Measurements from ENCODE around the gene SYTL5.

Gene SYTL5

GRCh38 chrX:38028300-38028699 is 21.9 kb downstream of the SYTL5 start:
- no peak for DNase-seq (ENCODE audit: low read depth)

GRCh38 chrX:38036466-38036865 is 30.1 kb downstream of the SYTL5 start:
- DNase-seq (ENCODE audit: low read depth): no peak

GRCh38 chrX:38038501-38038900 is 32.1 kb downstream of the SYTL5 start:
- no peak for DNase-seq (ENCODE audit: low read depth)

GRCh38 chrX:38041237-38041636 is 34.9 kb downstream of the SYTL5 start:
- DNase-seq (ENCODE audit: low read depth): no peak

- no peak for DNase-seq (ENCODE audit: low read depth)
Observed at GRCh38 chrX:38044701-38045100, 38.3 kb downstream of the SYTL5 start.

- no peak for DNase-seq (ENCODE audit: low read depth)
Observed at GRCh38 chrX:38045538-38046096, 39.3 kb downstream of the SYTL5 start.

- DNase-seq (ENCODE audit: low read depth): no peak
Observed at GRCh38 chrX:38048886-38049285, 42.5 kb downstream of the SYTL5 start.

- no peak for DNase-seq (ENCODE audit: low read depth)
Observed at GRCh38 chrX:38050806-38051205, 44.5 kb downstream of the SYTL5 start.

- peak; percentile 65 for DNase-seq (ENCODE audit: low read depth)
Observed at GRCh38 chrX:38052096-38052495, 45.7 kb downstream of the SYTL5 start.

- peak; percentile 37 for DNase-seq (ENCODE audit: low read depth)
Observed at GRCh38 chrX:38055170-38055847, 49.0 kb downstream of the SYTL5 start.

- DNase-seq (ENCODE audit: low read depth): no peak
Observed at GRCh38 chrX:38060331-38060878, 54.1 kb downstream of the SYTL5 start.

- no peak for DNase-seq (ENCODE audit: low read depth)
Observed at GRCh38 chrX:38061335-38061734, 55.0 kb downstream of the SYTL5 start.

GRCh38 chrX:38066934-38067333 is 60.6 kb downstream of the SYTL5 start:
- DNase-seq (ENCODE audit: low read depth): no peak

GRCh38 chrX:38069273-38069672 is 62.9 kb downstream of the SYTL5 start:
- DNase-seq (ENCODE audit: low read depth): no peak

- DNase-seq (ENCODE audit: low read depth): no peak
Observed at GRCh38 chrX:38069991-38070390, 63.6 kb downstream of the SYTL5 start.

- no peak for DNase-seq (ENCODE audit: low read depth)
Observed at GRCh38 chrX:38079463-38079862, 73.1 kb downstream of the SYTL5 start.

- no peak for DNase-seq (ENCODE audit: low read depth)
Observed at GRCh38 chrX:38080808-38081207, 74.5 kb downstream of the SYTL5 start.

GRCh38 chrX:38081909-38082308 is 75.6 kb downstream of the SYTL5 start:
- no peak for DNase-seq (ENCODE audit: low read depth)

GRCh38 chrX:38082309-38082708 is 76.0 kb downstream of the SYTL5 start:
- DNase-seq (ENCODE audit: low read depth): no peak

- DNase-seq (ENCODE audit: low read depth): no peak
Observed at GRCh38 chrX:38085813-38086212, 79.5 kb downstream of the SYTL5 start.

GRCh38 chrX:38086451-38087215 is 80.3 kb downstream of the SYTL5 start:
- no peak for DNase-seq (ENCODE audit: low read depth)

GRCh38 chrX:38087594-38087993 is 81.2 kb downstream of the SYTL5 start:
- DNase-seq (ENCODE audit: low read depth): no peak
